CD14-positive monocyte (primary cell): ENCODE data around the gene VMAC. TPM values are rescaled to one million over a fixed set of nuclear protein-coding genes. Genes with fewer than 3 reads are reported as not detected.

Experiments used
- DNase-seq, 3 donors: peaks; one replicate each; pipeline ENCODE4 v3.0.0-alpha.2; 2011 to 2022
- H2AFZ ChIP-seq: 2 replicates; pipeline ENCODE4 v1.6.0; 2012; ENCODE audit warnings: mild to moderate bottlenecking, low read depth, low read length, inconsistent platforms; ENCODE audit not compliant: insufficient read depth, poor library complexity, severe bottlenecking
- H3K27ac ChIP-seq, 2 donors: 1 replicate in 1 of 2; 2 replicates in 1 of 2; pipeline ENCODE4 v1.5.1; 2012 to 2013; ENCODE audit warnings: low read length in 2 of 2, control low read depth in 1 of 2, inconsistent platforms in 1 of 2, low read depth in 1 of 2, mild to moderate bottlenecking in 1 of 2
- H3K27me3 ChIP-seq, 2 donors: one replicate each; pipeline versions ENCODE4 v1.6.0 to v1.6.1; 2011 to 2013; ENCODE audit warnings: low read length in 2 of 2; ENCODE audit not compliant: control insufficient read depth in 2 of 2, insufficient read depth in 2 of 2
- H3K36me3 ChIP-seq, 2 donors: replicated peaks in 1 of 2; 1 replicate in 1 of 2; 2 replicates in 1 of 2; pipeline versions ENCODE4 v1.5.1 to v1.6.1; 2012 to 2013; ENCODE audit warnings: low read length in 2 of 2, control low read depth in 1 of 2, inconsistent platforms in 1 of 2, mild to moderate bottlenecking in 1 of 2; ENCODE audit not compliant: insufficient read depth in 2 of 2, control insufficient read depth in 1 of 2
- H3K4me1 ChIP-seq, 2 donors: 1 replicate in 1 of 2; 2 replicates in 1 of 2; pipeline versions ENCODE4 v1.5.1 to v1.6.1; 2012 to 2013; ENCODE audit warnings: low read length in 2 of 2, control low read depth in 1 of 2, inconsistent platforms in 1 of 2, mild to moderate bottlenecking in 1 of 2, moderate library complexity in 1 of 2; ENCODE audit not compliant: insufficient read depth in 2 of 2, control insufficient read depth in 1 of 2
- H3K4me2 ChIP-seq: replicated peaks from 2 replicates; pipeline ENCODE3; 2012; ENCODE audit warnings: low read length, moderate library complexity, mild to moderate bottlenecking; ENCODE audit not compliant: poor library complexity, severe bottlenecking; ENCODE audit errors: extremely low read depth
- H3K4me3 ChIP-seq, 3 experiments: fragments of 200-600 bp in 1 of 3; sonication (generic) in 1 of 3; replicated peaks in 1 of 3; 1 replicate in 2 of 3; 2 replicates in 1 of 3; pipeline ENCODE4 v1.5.1; 2011 to 2013; ENCODE audit warnings: low read length in 3 of 3, mild to moderate bottlenecking in 3 of 3, control low read depth in 2 of 3, low read depth in 2 of 3, inconsistent platforms in 1 of 3, moderate library complexity in 1 of 3
- H3K79me2 ChIP-seq: 2 replicates; pipeline ENCODE4 v1.6.0; 2012; ENCODE audit warnings: mild to moderate bottlenecking, control low read depth, inconsistent platforms, low read length, moderate library complexity; ENCODE audit not compliant: insufficient read depth
- H3K9ac ChIP-seq: 2 replicates; pipeline ENCODE4 v1.6.0; 2017; ENCODE audit warnings: low read length, mild to moderate bottlenecking; ENCODE audit not compliant: insufficient read depth, poor library complexity, severe bottlenecking
- H3K9me3 ChIP-seq, 2 donors: replicated peaks in 1 of 2; 1 replicate in 1 of 2; 2 replicates in 1 of 2; pipeline versions ENCODE4 v1.5.1 to v1.6.1; 2012 to 2013; ENCODE audit warnings: low read length in 2 of 2, control low read depth in 1 of 2; ENCODE audit not compliant: control insufficient read depth in 1 of 2, insufficient read depth in 1 of 2
- H4K20me1 ChIP-seq: 2 replicates; pipeline ENCODE4 v1.6.0; 2012; ENCODE audit warnings: mild to moderate bottlenecking, low read length, control low read depth, moderate library complexity; ENCODE audit not compliant: insufficient read depth
- H3K27ac Mint-ChIP-seq, 7 donors: one replicate each; pipeline ENCODE4 v1.8.0; 2020; ENCODE audit warnings: mild to moderate bottlenecking in 7 of 7, mixed read lengths in 7 of 7, moderate library complexity in 6 of 7, inconsistent platforms in 2 of 7
- H3K27me3 Mint-ChIP-seq, 3 donors: one replicate each; pipeline ENCODE4 v1.8.0; 2021 to 2022; ENCODE audit warnings: low read depth in 3 of 3, mild to moderate bottlenecking in 3 of 3, mixed read lengths in 3 of 3, moderate library complexity in 3 of 3, inconsistent platforms in 1 of 3
- H3K36me3 Mint-ChIP-seq, 2 donors: one replicate each; pipeline ENCODE4 v1.8.0; 2020; ENCODE audit warnings: mixed read lengths in 2 of 2, inconsistent platforms in 1 of 2, mild to moderate bottlenecking in 1 of 2
- H3K4me1 Mint-ChIP-seq: one replicate; pipeline ENCODE4 v1.8.0; 2020; ENCODE audit warnings: mild to moderate bottlenecking, mixed read lengths
- H3K4me3 Mint-ChIP-seq, 2 donors: one replicate each; pipeline ENCODE4 v1.8.0; 2020; ENCODE audit warnings: mild to moderate bottlenecking in 2 of 2, mixed read lengths in 2 of 2, moderate library complexity in 1 of 2
- H3K9me3 Mint-ChIP-seq, 7 donors: one replicate each; pipeline ENCODE4 v1.8.0; 2020 to 2022; ENCODE audit warnings: mixed read lengths in 7 of 7, mild to moderate bottlenecking in 6 of 7, moderate library complexity in 6 of 7, inconsistent platforms in 2 of 7
- WGBS: methylation state at CpG from one replicate; pipeline ENCODE4 v1.1.5; 2013; ENCODE audit warnings: missing lambda C conversion rate; ENCODE audit not compliant: insufficient coverage; 5-methylcytosine and 5-hydroxymethylcytosine counted together
- intact Hi-C, 2 donors: fragments of 100-400 bp; cut with micrococcal nuclease; formaldehyde crosslinking; loops; one replicate each; pipeline versions ENCODE4 v1.15.0 to v1.15.1; 2023
- polyA plus RNA-seq, 3 donors: library from polyadenylated mRNA; depleted of rRNA in 1 of 3; unstranded in 2 of 3; stranded (reverse) in 1 of 3; fragments of 300-500 nt in 2 of 3; fragments of >200 nt in 1 of 3; fragmentation: Illumina TruSeq in 2 of 3; gene quantifications; 1 replicate in 2 of 3; 2 replicates in 1 of 3; pipeline ENCODE4 v1.2.3, GENCODE V29; 2012 to 2021
- TF ChIP-seq, protein P1 (sequence below): fragments of 200-600 bp; IDR thresholded peaks from one replicate; pipeline ENCODE4 v1.8.0; 2022; ENCODE audit warnings: antibody characterized with exemption, mild to moderate bottlenecking

VMAC gene
- polyA plus RNA-seq, 3 donors = 3.1 to 13.0 (median 4.3) TPM

DNA sequence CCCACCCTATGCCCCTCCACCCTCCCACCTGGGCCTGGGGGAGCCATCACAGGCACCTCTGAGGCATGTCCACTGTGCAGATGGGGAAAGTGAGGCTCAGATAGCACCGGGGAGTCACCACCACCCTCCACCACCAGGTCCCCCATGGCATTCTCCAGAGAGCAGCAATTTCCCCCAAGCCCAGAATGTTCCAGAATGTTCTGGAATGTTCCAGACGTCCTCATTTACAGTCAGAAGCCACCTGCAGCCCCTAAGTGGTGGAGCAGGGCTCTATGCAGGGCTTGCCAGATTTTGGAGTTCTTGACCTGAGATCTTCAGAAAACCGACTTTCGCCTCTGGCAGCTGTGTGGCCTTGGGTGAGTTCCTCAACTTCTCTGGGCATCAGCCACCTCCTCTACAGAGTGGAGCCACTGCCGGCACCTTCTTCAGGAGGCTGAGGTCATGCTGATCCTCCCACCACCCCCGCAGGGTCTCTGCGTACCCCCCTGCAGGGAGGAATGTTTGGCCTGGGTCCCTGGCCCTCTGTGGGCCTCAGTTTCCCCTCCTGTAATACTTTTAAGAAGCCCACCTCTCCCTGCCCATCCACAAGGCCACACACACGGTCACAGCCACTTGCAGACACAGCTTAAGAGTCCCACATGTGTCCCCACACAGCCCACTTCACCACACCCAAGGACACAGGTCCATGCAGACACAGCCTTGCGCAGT is 40.5 kb upstream of the VMAC start:
- 86% methylated on average over 6 of the region's 9 CpGs for WGBS

GRCh38 chr19:5864725-5865486 is 39.8 kb upstream of the VMAC start:
- no peaks in the 10 kb centered on the region for H3K9me3 ChIP-seq
- Mint-ChIP-seq H3K27ac (peak overlapping the region in 1 of 7 donors; percentile 46), H3K4me3 (no peak overlapping the region), H3K4me1 (no peaks in the 10 kb centered on the region), H3K36me3 (no peaks in the 10 kb centered on the region), H3K27me3 (peaks cover 1 to 4% (median 2%) of the 10 kb centered on the region in 3 donors), H3K9me3 (no peaks in the 10 kb centered on the region)
- no peak overlapping the region for H3K4me3 ChIP-seq
- no peaks in the 10 kb centered on the region for H3K4me1 ChIP-seq
- TF ChIP-seq, protein P1, sequence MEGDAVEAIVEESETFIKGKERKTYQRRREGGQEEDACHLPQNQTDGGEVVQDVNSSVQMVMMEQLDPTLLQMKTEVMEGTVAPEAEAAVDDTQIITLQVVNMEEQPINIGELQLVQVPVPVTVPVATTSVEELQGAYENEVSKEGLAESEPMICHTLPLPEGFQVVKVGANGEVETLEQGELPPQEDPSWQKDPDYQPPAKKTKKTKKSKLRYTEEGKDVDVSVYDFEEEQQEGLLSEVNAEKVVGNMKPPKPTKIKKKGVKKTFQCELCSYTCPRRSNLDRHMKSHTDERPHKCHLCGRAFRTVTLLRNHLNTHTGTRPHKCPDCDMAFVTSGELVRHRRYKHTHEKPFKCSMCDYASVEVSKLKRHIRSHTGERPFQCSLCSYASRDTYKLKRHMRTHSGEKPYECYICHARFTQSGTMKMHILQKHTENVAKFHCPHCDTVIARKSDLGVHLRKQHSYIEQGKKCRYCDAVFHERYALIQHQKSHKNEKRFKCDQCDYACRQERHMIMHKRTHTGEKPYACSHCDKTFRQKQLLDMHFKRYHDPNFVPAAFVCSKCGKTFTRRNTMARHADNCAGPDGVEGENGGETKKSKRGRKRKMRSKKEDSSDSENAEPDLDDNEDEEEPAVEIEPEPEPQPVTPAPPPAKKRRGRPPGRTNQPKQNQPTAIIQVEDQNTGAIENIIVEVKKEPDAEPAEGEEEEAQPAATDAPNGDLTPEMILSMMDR = peak; percentile 16
- no peak overlapping the region for H2AFZ ChIP-seq
- H3K9ac ChIP-seq = no peak overlapping the region
- H3K4me2 ChIP-seq = no peak overlapping the region
- H4K20me1 ChIP-seq = no peaks in the 10 kb centered on the region
- no peak for DNase-seq
- intact Hi-C loops = no loop called here
- no peaks in the 10 kb centered on the region for H3K27me3 ChIP-seq
- no peak overlapping the region for H3K27ac ChIP-seq
- no peaks in the 10 kb centered on the region for H3K79me2 ChIP-seq
- H3K36me3 ChIP-seq = no peaks in the 10 kb centered on the region
- WGBS = 93% methylated on average over 13 of the region's 14 CpGs

More for the DNA sequence above, 40.5 kb upstream of the VMAC start:
- H2AFZ ChIP-seq = no peak overlapping the region
- Mint-ChIP-seq H3K27me3 (peaks cover 1 to 4% (median 2%) of the 10 kb centered on the region in 3 donors), H3K4me3 (no peak overlapping the region), H3K9me3 (peaks cover 0 to 3% (median 0%) of the 10 kb centered on the region in 7 donors), H3K27ac (peak overlapping the region in 1 of 7 donors; percentile 58), H3K4me1 (no peaks in the 10 kb centered on the region), H3K36me3 (no peaks in the 10 kb centered on the region)
- H3K36me3 ChIP-seq = no peaks in the 10 kb centered on the region
- H3K27ac ChIP-seq = no peak overlapping the region
- H3K4me2 ChIP-seq = no peak overlapping the region
- no peaks in the 10 kb centered on the region for H3K9me3 ChIP-seq
- H3K9ac ChIP-seq = no peak overlapping the region
- no peak for DNase-seq
- no peaks in the 10 kb centered on the region for H3K4me1 ChIP-seq
- TF ChIP-seq, protein P1 = no peak
- intact Hi-C loops = no loop called here
- no peaks in the 10 kb centered on the region for H3K79me2 ChIP-seq
- H3K27me3 ChIP-seq = no peaks in the 10 kb centered on the region
- no peak overlapping the region for H3K4me3 ChIP-seq
- no peaks in the 10 kb centered on the region for H4K20me1 ChIP-seq
